IMR-90 (cell line): ENCODE data around the gene GNAZ. TPM values are rescaled to one million over a fixed set of nuclear protein-coding genes. Genes with fewer than 3 reads are reported as not detected.

Experiments used
- ATAC-seq: fragments of 200-7000 bp; cut with Tn5 transposase; 2 replicates; pipeline ENCODE4 v1.9.1; 2020; ENCODE audit warnings: low read depth, mild to moderate bottlenecking, moderate library complexity
- BruUV-seq: library from RNA; stranded (reverse); fragments of 400-500 nt; replicated peaks from 2 replicates; lab custom pipeline; 2021; lab: Mats Ljungman, UMichigan
- CTCF ChIA-PET: fragments of 300-600 bp; formaldehyde crosslinking; extraction: SDS; loops from one replicate; lab custom pipeline; 2021; ENCODE audit warnings: antibody characterized with exemption; lab: Yijun Ruan, JAX
- POLR2A ChIA-PET: fragments of 300-600 bp; sonication (Branson Sonifier 250); formaldehyde crosslinking; loops from one replicate; lab custom pipeline; 2022; ENCODE audit warnings: antibody characterized with exemption; ENCODE audit not compliant: unreplicated experiment; lab: Charles Lee
- DNase-seq: peaks from one replicate; pipeline ENCODE4 v3.0.0; 2013
- H2AFZ ChIP-seq: replicated peaks from 2 replicates; pipeline ENCODE3; 2013; ENCODE audit warnings: low read length, mild to moderate bottlenecking; ENCODE audit not compliant: poor library complexity
- H2AK5ac ChIP-seq: 2 replicates; pipeline ENCODE4 v1.6.1; 2013; ENCODE audit warnings: low read depth, low read length, inconsistent platforms
- H2AK9ac ChIP-seq: replicated peaks from 2 replicates; pipeline ENCODE3; 2013; ENCODE audit warnings: mild to moderate bottlenecking, low read depth, low read length, moderate library complexity; ENCODE audit not compliant: poor library complexity
- H2BK120ac ChIP-seq: 2 replicates; pipeline ENCODE4 v1.6.1; 2013; ENCODE audit warnings: low read depth, low read length, inconsistent platforms
- H2BK15ac ChIP-seq: 3 replicates; pipeline ENCODE4 v1.6.1; 2013; ENCODE audit warnings: low read depth, low read length, inconsistent platforms
- H2BK20ac ChIP-seq: 2 replicates; pipeline ENCODE4 v1.6.1; 2013; ENCODE audit warnings: low read depth, mild to moderate bottlenecking, inconsistent platforms, low read length, moderate library complexity
- H2BK5ac ChIP-seq: 2 replicates; pipeline ENCODE4 v1.6.1; 2013; ENCODE audit warnings: mild to moderate bottlenecking, low read depth, low read length, inconsistent platforms; ENCODE audit not compliant: poor library complexity, severe bottlenecking
- H3K14ac ChIP-seq: replicated peaks from 2 replicates; pipeline ENCODE4 v1.6.1; 2013; ENCODE audit warnings: low read depth, low read length, inconsistent platforms
- H3K18ac ChIP-seq: 2 replicates; pipeline ENCODE4 v1.6.1; 2013; ENCODE audit warnings: low read depth, low read length, control low read depth
- H3K23ac ChIP-seq: 2 replicates; pipeline ENCODE4 v1.6.1; 2013; ENCODE audit warnings: low read depth, low read length, inconsistent platforms
- H3K27ac ChIP-seq: 2 replicates; pipeline ENCODE4 v1.5.1; 2013; ENCODE audit warnings: mild to moderate bottlenecking, control low read depth, low read length; ENCODE audit not compliant: insufficient read depth
- H3K27me3 ChIP-seq: 2 replicates; pipeline ENCODE4 v1.6.1; 2013; ENCODE audit warnings: low read length; ENCODE audit not compliant: control insufficient read depth, insufficient read depth
- H3K36me3 ChIP-seq: 2 replicates; pipeline ENCODE4 v1.6.1; 2013; ENCODE audit warnings: low read length, mixed read lengths; ENCODE audit not compliant: control insufficient read depth, insufficient read depth
- H3K4ac ChIP-seq: 2 replicates; pipeline ENCODE4 v1.6.1; 2013; ENCODE audit warnings: low read depth, low read length, inconsistent platforms
- H3K4me1 ChIP-seq: 2 replicates; pipeline ENCODE4 v1.6.1; 2013; ENCODE audit warnings: low read length, mixed read lengths; ENCODE audit not compliant: control insufficient read depth, insufficient read depth
- H3K4me2 ChIP-seq: 2 replicates; pipeline ENCODE4 v1.6.1; 2013; ENCODE audit warnings: low read depth, mild to moderate bottlenecking, control low read depth, low read length, moderate library complexity
- H3K4me3 ChIP-seq: 2 replicates; pipeline ENCODE4 v1.5.1; 2013; ENCODE audit warnings: low read depth, mild to moderate bottlenecking, control low read depth, low read length, moderate library complexity; ENCODE audit not compliant: insufficient read depth
- H3K56ac ChIP-seq: 2 replicates; pipeline ENCODE4 v1.6.1; 2013; ENCODE audit warnings: low read length, inconsistent platforms; ENCODE audit not compliant: insufficient read depth; ENCODE audit errors: extremely low read depth
- H3K79me1 ChIP-seq, 2 experiments: 2 replicates each; pipeline ENCODE4 v1.6.1; 2013; ENCODE audit warnings: low read length in 2 of 2, inconsistent platforms in 1 of 2, low read depth in 1 of 2
- H3K9ac ChIP-seq: 2 replicates; pipeline ENCODE4 v1.6.1; 2013; ENCODE audit warnings: low read depth, low read length, control low read depth
- H3K9me1 ChIP-seq: 2 replicates; pipeline ENCODE4 v1.6.1; 2013; ENCODE audit warnings: low read length, inconsistent platforms; ENCODE audit not compliant: insufficient read depth
- H3K9me3 ChIP-seq: 2 replicates; pipeline ENCODE4 v1.6.1; 2013; ENCODE audit warnings: low read length; ENCODE audit not compliant: control insufficient read depth, insufficient read depth
- H4K20me1 ChIP-seq: 2 replicates; pipeline ENCODE4 v1.6.1; 2013; ENCODE audit warnings: low read length, inconsistent platforms; ENCODE audit not compliant: insufficient read depth
- H4K5ac ChIP-seq: 2 replicates; pipeline ENCODE4 v1.6.1; 2013; ENCODE audit warnings: mild to moderate bottlenecking, low read depth, low read length, control low read depth
- H4K8ac ChIP-seq, 2 experiments: 2 replicates each; pipeline ENCODE4 v1.6.1; 2013; ENCODE audit warnings: low read depth in 2 of 2, low read length in 2 of 2, control low read depth in 1 of 2, inconsistent platforms in 1 of 2
- H4K91ac ChIP-seq: 2 replicates; pipeline ENCODE4 v1.6.1; 2013; ENCODE audit warnings: low read depth, low read length, inconsistent platforms; ENCODE audit not compliant: insufficient read depth
- CEBPB ChIP-seq: IDR thresholded peaks from 2 replicates; pipeline ENCODE4 v1.6.1; 2012; ENCODE audit warnings: low read depth, low read length, improper control_type of control experiment
- CHD1 ChIP-seq: IDR thresholded peaks from 2 replicates; pipeline ENCODE4 v1.6.1; 2012; ENCODE audit warnings: low read depth, low read length, improper control_type of control experiment
- CTCF ChIP-seq: conservative IDR thresholded peaks from 2 replicates; pipeline ENCODE4 v1.5.1; 2012; ENCODE audit warnings: mild to moderate bottlenecking, low read depth, low read length, improper control_type of control experiment
- ELK1 ChIP-seq: fragments of 150-350 bp; IDR thresholded peaks from 2 replicates; pipeline ENCODE4 v1.6.1; 2016; ENCODE audit warnings: low read depth, mild to moderate bottlenecking, low read length, moderate library complexity, borderline replicate concordance
- FOS ChIP-seq: fragments of 150-350 bp; IDR thresholded peaks from 2 replicates; pipeline ENCODE4 v1.6.1; 2016; ENCODE audit warnings: low read depth, low read length
- MAFK ChIP-seq: IDR thresholded peaks from 2 replicates; pipeline ENCODE4 v1.6.1; 2012; ENCODE audit warnings: low read depth, low read length, improper control_type of control experiment
- MAZ ChIP-seq: IDR thresholded peaks from 2 replicates; pipeline ENCODE4 v1.6.1; 2012; ENCODE audit warnings: low read depth, mild to moderate bottlenecking, low read length, improper control_type of control experiment, moderate library complexity, borderline replicate concordance
- MXI1 ChIP-seq: IDR thresholded peaks from 2 replicates; pipeline ENCODE4 v1.6.1; 2012; ENCODE audit warnings: low read depth, mild to moderate bottlenecking, low read length, moderate library complexity, borderline replicate concordance
- NFE2L2 ChIP-seq: fragments of 150-350 bp; IDR thresholded peaks from 2 replicates; pipeline ENCODE4 v1.6.1; 2016; ENCODE audit warnings: low read depth, mild to moderate bottlenecking, low read length
- POLR2A ChIP-seq: IDR thresholded peaks from 2 replicates; pipeline ENCODE4 v1.6.1; 2012; ENCODE audit warnings: mild to moderate bottlenecking, low read depth, low read length
- RAD21 ChIP-seq: IDR thresholded peaks from 2 replicates; pipeline ENCODE4 v1.6.1; 2012; ENCODE audit warnings: low read length, improper control_type of control experiment
- RCOR1 ChIP-seq: IDR thresholded peaks from 2 replicates; pipeline ENCODE4 v1.6.1; 2012; ENCODE audit warnings: mild to moderate bottlenecking, low read length, improper control_type of control experiment; ENCODE audit not compliant: insufficient replicate concordance
- RFX5 ChIP-seq: IDR thresholded peaks from 2 replicates; pipeline ENCODE4 v1.8.0; 2012; ENCODE audit warnings: low read depth, mild to moderate bottlenecking, low read length, moderate library complexity
- SMC3 ChIP-seq: fragments of 150-350 bp; IDR thresholded peaks from 2 replicates; pipeline ENCODE4 v1.6.1; 2016; ENCODE audit warnings: low read depth, mild to moderate bottlenecking, antibody characterized with exemption, low read length, moderate library complexity
- USF2 ChIP-seq: fragments of 150-350 bp; IDR thresholded peaks from 2 replicates; pipeline ENCODE4 v1.6.1; 2017; ENCODE audit warnings: mild to moderate bottlenecking, antibody characterized with exemption, low read length, low read depth
- WGBS, 2 experiments: methylation state at CpG; one replicate each; pipeline versions ENCODE4 v1.1.5 to v1.1.7; 2013; ENCODE audit warnings: missing lambda C conversion rate in 2 of 2; ENCODE audit not compliant: insufficient read length in 1 of 2; ENCODE audit errors: extremely low coverage in 2 of 2; 5-methylcytosine and 5-hydroxymethylcytosine counted together
- dilution Hi-C: fragments of 300-500 bp; cut with HindIII; formaldehyde crosslinking; loops from one replicate; pipeline ENCODE4 v1.14.3; 2018; ENCODE audit warnings: low sequenced_read_pairs; ENCODE audit not compliant: unreplicated experiment
- in situ Hi-C: fragments of 300-500 bp; cut with MboI; formaldehyde crosslinking; loops from 3 replicates; pipeline ENCODE4 v1.14.3; 2019; ENCODE audit warnings: low sequenced_read_pairs, inconsistent platforms, mixed read lengths
- intact Hi-C: fragments of 100-400 bp; cut with micrococcal nuclease; formaldehyde crosslinking; loops from 2 replicates; pipeline ENCODE4 v1.10.0; 2022
- polyA plus RNA-seq, 3 experiments: library from polyadenylated mRNA; depleted of rRNA; stranded (reverse); fragments of >200 nt; gene quantifications; 2 replicates each; pipeline ENCODE4 v1.2.3, GENCODE V29; 2012; ENCODE audit warnings: low replicate concordance in 1 of 3
- total RNA-seq: library from RNA; depleted of rRNA; stranded (reverse); fragments of >200 nt; gene quantifications from 2 replicates; pipeline ENCODE4 v1.2.3, GENCODE V29; 2012

Gene GNAZ
- total and polyA plus RNA-seq, 2 of the 4 experiments (the other 2 are of a cell fraction) = 1.5 to 2.5 TPM

- H2BK120ac ChIP-seq = no peak overlapping the region
- H2BK15ac ChIP-seq = no peak overlapping the region
- no peak overlapping the region for H3K56ac ChIP-seq
- H3K36me3 ChIP-seq = no peaks in the 10 kb centered on the region
- DNase-seq (no peak), ATAC-seq (no peak)
- ChIA-PET POLR2A (no interaction called here), CTCF (no interaction called here)
- no peaks in the 10 kb centered on the region for H3K9me3 ChIP-seq
- H4K8ac ChIP-seq = no peak overlapping the region
- H2AFZ ChIP-seq = no peak overlapping the region
- intact Hi-C loops (no loop called here), in situ Hi-C loops (no loop called here), dilution Hi-C loops (no loop called here)
- H3K79me1 ChIP-seq = no peaks in the 10 kb centered on the region
- H2AK9ac ChIP-seq = no peak overlapping the region
- no peak overlapping the region for H2BK5ac ChIP-seq
- no peak overlapping the region for H3K4me3 ChIP-seq
- no peak overlapping the region for H3K23ac ChIP-seq
- no peaks in the 10 kb centered on the region; the same call in 1 of the 2 replicates for H3K27me3 ChIP-seq
- H2BK20ac ChIP-seq = no peak overlapping the region
- H3K14ac ChIP-seq = no peak overlapping the region
- no peak overlapping the region for H4K5ac ChIP-seq
- H3K9me1 ChIP-seq = no peaks in the 10 kb centered on the region
- TF ChIP-seq RCOR1 = no peak
- TF ChIP-seq CHD1 = no peak
- no peak for TF ChIP-seq NFE2L2
- TF ChIP-seq RFX5 = no peak
- no peak for TF ChIP-seq FOS
- no peak for TF ChIP-seq SMC3
- no peak for TF ChIP-seq ELK1
- no peak for TF ChIP-seq MAZ
- no peak for TF ChIP-seq MXI1
- no peak for TF ChIP-seq CEBPB
- no peak for TF ChIP-seq RAD21
- no peak for TF ChIP-seq MAFK
- no peak for TF ChIP-seq USF2
- no peak for TF ChIP-seq CTCF
- no peak for TF ChIP-seq POLR2A
- H3K4me2 ChIP-seq = no peak overlapping the region
- no TSS peak for BruUV-seq
- H3K4ac ChIP-seq = no peak overlapping the region
- H3K18ac ChIP-seq = no peak overlapping the region
- WGBS, 2 experiments = 70% methylated on average over 2 of the region's 12 CpGs; no CpG with 5 or more reads in 1 of the 2 experiments
- no peak overlapping the region for H3K9ac ChIP-seq
- H3K4me1 ChIP-seq = no peaks in the 10 kb centered on the region
- H4K20me1 ChIP-seq = no peaks in the 10 kb centered on the region
- no peak overlapping the region for H2AK5ac ChIP-seq
- H4K91ac ChIP-seq = no peak overlapping the region
- no peak overlapping the region for H3K27ac ChIP-seq
These were observed 34.1 kb downstream of the GNAZ start for GRCh38 chr22:23104187-23104971.
